ENCODE results near the gene INPP5F.
"Not testable (repeated sequence)": the region's sequence is repeated elsewhere in the genome, so short reads cannot be mapped to it uniquely, and the experiment has no call there.

The INPP5F gene

DNA sequence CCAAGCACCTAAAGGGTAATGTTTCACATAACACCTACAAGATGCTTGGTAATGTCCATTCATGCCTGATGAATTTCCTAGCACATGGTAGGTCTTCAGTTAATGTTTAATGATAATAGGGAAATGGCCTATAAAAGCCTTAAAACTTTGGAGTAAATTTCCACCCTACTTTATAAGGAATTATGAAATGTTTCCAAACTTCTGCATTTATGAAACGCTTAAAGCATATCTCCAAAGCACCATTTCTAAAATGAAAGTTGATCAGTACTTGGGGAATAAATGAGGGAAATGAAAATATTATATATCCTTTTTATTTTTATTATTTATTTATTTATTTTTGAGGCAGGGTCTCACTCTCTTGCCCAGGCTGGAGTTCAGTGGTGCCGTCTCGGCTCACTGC, 51.8 kb downstream of the INPP5F start:
- no peak for DNase-seq (ENCODE audit: low read depth in 2 of 2)

DNA sequence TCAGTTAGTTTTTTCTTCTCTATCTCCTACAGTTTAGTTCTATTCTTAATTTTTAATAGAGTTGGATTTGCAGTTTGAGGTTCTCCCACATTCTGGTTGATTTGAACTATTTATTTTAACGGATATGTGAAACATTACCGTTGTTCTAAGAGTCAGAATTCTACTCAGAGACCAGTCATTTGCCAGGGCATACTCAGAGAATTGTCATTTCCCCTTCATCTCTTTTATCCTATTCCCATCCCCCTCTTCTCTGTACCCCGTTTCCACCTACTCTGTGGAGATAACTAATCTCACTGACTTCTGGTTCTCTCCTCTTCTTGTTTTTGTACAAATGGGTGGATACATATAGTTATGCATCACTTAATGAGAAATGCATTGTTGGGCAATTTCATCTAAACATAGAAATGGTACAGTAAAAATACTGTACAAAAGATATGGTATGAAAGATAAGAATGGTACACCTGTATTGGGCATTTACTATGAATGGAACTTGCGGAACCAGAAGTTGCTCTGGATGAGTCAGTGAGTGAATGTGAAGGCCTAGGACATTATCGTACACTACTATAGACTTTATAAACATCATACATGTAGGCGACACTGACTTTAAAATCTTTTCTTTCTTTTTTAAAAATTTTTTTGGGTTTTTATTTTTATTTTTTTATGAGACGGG, 53.1 kb downstream of the INPP5F start:
- DNase-seq (ENCODE audit: low read depth in 2 of 2): no peak

- no peak for DNase-seq (ENCODE audit: low read depth in 2 of 2)
Observed at GRCh38 chr10:119780879-119781480, 55.1 kb downstream of the INPP5F start.

- no peak for DNase-seq (ENCODE audit: low read depth in 2 of 2)
Observed at GRCh38 chr10:119781498-119781897, 55.6 kb downstream of the INPP5F start.

DNA sequence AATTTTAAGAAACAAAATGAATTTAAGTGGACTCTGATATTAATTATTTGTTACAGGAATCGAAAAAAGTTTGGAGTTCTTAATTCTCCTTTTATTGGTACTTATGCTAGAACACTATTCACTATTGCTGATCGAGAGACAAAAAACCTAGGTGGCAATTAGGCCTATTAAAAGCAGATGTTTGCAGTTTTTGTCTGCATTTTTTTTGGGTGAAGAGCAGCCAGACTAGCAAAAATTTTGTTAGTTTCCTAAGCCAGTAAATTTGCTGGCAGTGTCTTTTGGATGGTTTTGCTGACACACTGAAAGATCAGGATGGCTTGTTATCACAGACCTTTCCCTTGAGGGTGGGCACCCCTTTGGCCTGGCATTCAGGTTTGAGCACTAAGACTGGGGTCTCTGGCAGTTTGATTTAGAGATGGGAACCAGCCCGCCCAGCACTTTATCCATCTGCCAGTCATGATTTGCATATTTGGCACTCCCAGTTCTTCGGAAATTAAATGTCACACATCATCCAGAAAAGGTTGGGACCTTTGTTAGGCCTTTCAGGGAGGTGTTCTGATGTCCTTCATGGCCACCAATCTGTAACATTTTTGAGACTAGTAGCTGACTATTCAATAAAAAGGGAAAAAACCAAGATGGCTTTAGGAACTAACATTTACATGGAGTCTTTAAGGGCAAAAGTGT, 57.3 kb downstream of the INPP5F start:
- no peak for DNase-seq (ENCODE audit: low read depth in 2 of 2)

- DNase-seq (ENCODE audit: low read depth in 2 of 2): no peak
Observed at GRCh38 chr10:119783665-119784027, 57.8 kb downstream of the INPP5F start.

DNA sequence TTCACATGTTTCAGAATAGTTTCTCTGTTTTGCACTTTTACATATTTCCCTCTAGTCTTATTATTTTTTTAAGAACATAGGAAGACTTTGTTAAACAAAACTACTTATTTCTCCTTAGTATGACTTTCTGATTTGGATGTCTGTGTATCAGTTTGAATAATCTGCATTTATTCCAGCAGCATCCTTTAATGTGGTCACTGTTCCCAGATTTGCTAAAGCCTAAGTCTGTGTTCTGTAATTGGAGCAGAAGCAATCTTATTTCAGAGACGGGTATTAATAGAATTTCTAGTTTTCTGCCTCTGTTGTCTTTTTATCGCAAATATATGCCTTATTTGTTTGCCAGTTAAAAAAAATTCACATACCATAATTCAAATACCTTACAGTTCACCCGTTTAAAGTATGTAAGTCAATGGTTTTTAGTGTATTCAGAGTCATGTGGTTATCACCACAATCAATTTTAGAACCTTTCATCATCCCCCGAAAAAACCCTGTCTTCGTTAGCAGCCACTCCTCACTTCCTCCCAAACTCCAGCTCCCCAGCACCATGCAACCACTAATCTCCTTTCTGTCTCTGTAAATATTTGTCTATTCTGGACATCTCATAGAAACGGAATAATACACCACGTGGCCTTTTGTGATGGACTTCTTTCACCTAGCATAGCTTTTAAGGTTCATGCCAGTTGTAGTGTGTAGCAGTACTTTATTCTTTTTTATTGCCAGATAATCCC, 58.7 kb downstream of the INPP5F start:
- DNase-seq (ENCODE audit: low read depth in 2 of 2): no peak

- no peak for DNase-seq (ENCODE audit: low read depth in 2 of 2)
Observed at GRCh38 chr10:119786117-119786769, 60.4 kb downstream of the INPP5F start.

DNA sequence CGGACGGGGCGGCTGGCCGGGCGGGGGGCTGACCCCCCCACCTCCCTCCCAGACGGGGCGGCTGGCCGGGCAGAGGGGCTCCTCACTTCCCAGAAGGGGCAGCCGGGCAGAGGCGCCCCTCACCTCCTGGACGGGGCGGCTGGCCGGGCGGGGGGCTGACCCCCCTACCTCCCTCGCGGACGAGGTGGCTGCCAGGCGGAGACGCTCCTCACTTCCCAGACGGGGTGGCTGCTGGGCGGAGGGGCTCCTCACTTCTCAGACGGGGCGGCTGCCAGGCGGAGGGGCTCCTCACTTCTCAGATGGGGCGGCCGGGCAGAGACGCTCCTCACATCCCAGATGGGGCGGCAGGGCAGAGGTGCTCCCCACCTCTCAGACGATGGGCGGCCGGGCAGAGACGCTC, 69.3 kb downstream of the INPP5F start:
- DNase-seq (ENCODE audit: low read depth in 2 of 2): not testable (repeated sequence)

GRCh38 chr10:119796039-119796438, 70.2 kb downstream of the INPP5F start:
- DNase-seq (ENCODE audit: low read depth in 2 of 2): no peak

- no peak for DNase-seq (ENCODE audit: low read depth in 2 of 2)
Observed at GRCh38 chr10:119801176-119801575, 75.3 kb downstream of the INPP5F start.

GRCh38 chr10:119801998-119802538, 76.2 kb downstream of the INPP5F start:
- DNase-seq (ENCODE audit: low read depth in 2 of 2): no peak

DNA sequence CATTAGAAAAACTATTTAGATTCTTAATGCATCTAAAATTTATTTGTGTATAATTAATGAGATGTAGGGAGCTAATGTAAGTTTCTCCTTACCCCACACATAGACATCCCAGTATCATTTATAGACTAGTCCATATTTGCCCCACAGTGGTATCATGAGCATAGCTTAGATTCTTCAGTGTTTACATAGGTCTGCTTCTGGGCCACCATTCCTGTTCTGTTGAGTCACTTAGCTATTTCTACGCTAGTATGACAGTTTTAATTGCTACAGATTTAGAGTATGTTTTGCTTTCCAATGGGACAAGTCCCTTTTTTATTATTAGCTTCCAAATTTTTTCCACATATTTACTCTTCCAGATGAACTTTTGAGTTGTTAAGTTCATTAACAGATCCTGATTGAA, 77.4 kb downstream of the INPP5F start:
- peak; percentile 40 to 42 for DNase-seq (ENCODE audit: low read depth in 2 of 2)

DNA sequence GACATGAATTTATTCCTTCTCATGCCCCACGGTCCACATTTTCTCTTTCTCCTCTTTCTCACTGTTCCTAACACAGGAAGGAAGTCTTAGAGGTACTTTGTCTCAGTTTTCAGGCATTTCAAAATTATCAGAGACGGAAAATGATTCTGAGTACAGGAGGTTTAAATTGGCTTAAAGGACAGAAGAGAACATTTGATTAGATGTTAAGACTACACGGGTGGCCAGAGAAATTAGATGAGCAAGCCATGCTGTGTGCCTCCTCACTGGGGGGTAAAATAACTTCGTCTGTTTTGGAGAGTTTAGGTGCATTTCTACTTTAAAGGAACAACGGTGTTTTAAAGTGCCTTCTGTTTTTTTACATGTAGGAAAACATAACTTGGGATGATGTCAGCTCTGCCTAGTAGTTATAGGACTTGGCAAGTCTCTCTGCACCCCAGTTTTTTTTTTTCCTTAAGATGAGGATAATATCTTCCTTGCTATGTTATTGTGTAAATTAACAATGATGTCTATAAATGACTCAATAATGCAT, 79.9 kb downstream of the INPP5F start:
- no peak for DNase-seq (ENCODE audit: low read depth in 2 of 2)

DNA sequence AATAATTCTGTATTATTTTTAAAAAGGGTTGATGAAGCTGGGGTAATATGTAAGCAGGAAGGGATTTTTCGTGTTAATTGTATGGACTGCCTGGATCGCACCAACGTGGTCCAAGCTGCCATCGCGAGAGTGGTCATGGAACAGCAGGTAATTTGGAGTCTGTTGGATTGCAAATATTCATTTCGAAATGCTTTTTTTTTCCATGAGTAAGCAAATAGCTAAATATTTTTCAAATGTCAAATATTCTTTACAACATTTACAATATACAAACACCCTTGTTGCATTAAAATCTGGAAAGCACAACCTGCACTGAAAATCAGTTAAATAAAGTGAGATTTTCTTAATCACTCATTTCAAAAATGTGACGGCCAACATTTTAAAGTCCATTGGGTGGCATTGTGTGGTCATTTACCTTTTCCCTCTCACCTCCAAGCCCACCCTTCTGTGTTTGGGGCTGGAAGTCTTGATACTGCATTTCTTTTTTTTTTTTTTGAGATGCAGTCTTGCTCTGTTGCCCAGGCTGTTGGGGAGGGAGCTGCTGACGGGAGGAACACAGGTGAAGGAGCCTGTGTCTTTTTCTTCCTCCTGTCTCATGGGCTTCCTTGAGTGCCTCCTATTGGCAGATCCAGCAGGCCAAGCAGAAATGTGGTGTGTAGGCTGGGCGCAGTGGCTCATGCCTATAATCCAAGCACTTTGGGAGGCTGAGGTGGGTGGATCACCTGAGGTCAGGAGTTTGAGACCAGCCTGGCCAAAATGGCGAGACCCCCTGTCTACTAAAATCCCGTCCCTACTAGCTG, 80.7 kb downstream of the INPP5F start:
- DNase-seq (ENCODE audit: low read depth in 2 of 2): no peak

DNA sequence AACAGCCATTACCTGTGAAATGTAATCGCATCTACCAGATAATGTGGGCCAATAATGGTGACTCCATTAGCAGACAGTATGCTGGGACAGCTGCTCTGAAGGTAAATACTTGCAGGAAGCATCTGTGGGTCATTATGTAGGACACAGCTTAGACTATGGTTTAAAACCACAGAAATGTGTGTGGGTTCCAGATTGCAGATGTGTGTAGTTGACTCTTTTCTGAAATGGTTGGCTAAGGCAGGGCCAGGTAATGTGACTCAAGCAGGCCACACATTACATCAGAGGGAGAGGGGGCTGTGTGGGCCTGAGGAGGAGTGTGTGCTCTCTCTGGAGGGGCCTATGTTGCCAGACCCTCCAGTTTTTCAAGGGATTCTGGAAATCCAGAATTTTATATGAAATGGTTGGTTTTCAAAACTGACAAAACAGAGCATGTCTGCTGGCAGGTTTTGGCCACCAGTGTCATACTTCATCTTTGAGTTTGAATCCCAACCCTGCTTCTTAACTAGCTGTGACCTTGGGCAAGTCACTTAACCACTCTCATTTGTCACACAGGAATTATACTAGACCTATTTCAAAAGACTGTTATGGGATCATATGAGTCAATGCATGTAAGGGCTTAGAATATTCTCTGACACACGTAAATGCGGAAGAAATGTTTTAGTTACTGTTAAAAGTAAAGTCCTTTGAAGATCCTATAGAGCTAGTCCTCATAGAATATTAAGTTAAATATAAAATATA, 82.3 kb downstream of the INPP5F start:
- DNase-seq (ENCODE audit: low read depth in 2 of 2): peak; percentile 84 to 85

DNA sequence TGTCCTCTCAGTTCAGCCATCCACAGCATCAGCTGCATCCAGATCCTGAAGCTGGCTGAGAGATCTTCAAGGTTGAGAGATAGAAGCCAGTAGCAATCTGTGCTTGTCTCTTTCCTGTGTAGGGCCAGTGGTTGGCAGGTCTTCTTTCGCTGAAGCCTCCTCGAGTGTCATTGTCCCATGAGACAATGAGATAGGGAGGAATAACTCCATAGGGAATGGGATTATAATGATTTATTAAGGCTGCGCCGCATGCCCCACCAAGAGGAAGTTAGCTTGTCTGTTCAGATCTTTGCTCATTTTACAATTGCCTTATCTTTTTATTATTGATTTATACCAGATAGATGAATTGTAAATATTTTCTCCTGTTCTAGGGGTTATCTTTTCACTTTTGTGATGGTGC, 85.3 kb downstream of the INPP5F start:
- DNase-seq (ENCODE audit: low read depth in 2 of 2): no peak

GRCh38 chr10:119812684-119813083, 86.8 kb downstream of the INPP5F start:
- no peak for DNase-seq (ENCODE audit: low read depth in 2 of 2)

DNA sequence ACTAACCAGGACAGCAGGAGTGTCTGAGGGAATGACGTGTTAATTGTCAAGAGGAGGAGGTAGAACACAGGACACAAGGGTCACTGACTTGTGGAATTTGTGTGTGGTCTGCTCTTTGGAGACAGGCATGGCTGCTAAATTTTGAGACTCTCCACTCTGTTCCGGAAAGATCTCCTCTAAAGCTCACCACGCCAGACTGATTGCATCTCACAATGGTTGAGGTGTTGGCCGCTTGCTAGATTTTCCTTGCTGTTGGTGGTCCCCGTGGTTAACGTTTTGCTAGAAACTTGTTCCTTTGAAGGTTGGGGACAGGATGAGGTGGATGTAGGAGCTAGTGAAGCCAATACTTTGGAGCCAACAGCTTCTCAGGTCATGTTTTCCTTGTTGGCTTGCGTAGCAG, 89.8 kb downstream of the INPP5F start:
- DNase-seq (ENCODE audit: low read depth in 2 of 2): no peak
